ENCODE results near the gene CERS6.

- TF ChIP-seq, protein P1, sequence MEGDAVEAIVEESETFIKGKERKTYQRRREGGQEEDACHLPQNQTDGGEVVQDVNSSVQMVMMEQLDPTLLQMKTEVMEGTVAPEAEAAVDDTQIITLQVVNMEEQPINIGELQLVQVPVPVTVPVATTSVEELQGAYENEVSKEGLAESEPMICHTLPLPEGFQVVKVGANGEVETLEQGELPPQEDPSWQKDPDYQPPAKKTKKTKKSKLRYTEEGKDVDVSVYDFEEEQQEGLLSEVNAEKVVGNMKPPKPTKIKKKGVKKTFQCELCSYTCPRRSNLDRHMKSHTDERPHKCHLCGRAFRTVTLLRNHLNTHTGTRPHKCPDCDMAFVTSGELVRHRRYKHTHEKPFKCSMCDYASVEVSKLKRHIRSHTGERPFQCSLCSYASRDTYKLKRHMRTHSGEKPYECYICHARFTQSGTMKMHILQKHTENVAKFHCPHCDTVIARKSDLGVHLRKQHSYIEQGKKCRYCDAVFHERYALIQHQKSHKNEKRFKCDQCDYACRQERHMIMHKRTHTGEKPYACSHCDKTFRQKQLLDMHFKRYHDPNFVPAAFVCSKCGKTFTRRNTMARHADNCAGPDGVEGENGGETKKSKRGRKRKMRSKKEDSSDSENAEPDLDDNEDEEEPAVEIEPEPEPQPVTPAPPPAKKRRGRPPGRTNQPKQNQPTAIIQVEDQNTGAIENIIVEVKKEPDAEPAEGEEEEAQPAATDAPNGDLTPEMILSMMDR (IDR thresholded peaks at IDR 0.05 in 8 of 11, conservative IDR thresholded peaks at IDR 0.05 in 3 of 11): no peak
- TF ChIP-seq POLR2A (IDR thresholded peaks at IDR 0.05): no peak
Measured at GRCh38 chr2:168661863-168662256, 205.8 kb downstream of the CERS6 start.

Data from spleen (tissue), 7 donors.